GM20000 (cell line): ENCODE results near the gene DNAAF1.
A peak's percentile ranks its signal among the peaks of the same experiment; 100 is the strongest.

ENCODE experiments used
- DNase-seq: peaks from one replicate; pipeline ENCODE4 v3.0.0; 2012; ENCODE audit warnings: low spot score
- CTCF ChIP-seq: IDR thresholded peaks from 2 replicates; pipeline ENCODE4 v1.5.1; 2012; ENCODE audit warnings: mild to moderate bottlenecking, control low read depth; ENCODE audit errors: extremely low read depth, missing control alignments

Gene DNAAF1

GRCh38 chr16:84131117-84131516 lies 14.0 kb upstream of the DNAAF1 start:
- TF ChIP-seq CTCF: no peak
- no peak for DNase-seq

- no peak for TF ChIP-seq CTCF
- DNase-seq: peak; percentile 39
Observed at GRCh38 chr16:84132527-84133285, 12.4 kb upstream of the DNAAF1 start.

GRCh38 chr16:84136331-84137125 lies 8.6 kb upstream of the DNAAF1 start:
- no peak for DNase-seq

GRCh38 chr16:84137287-84137686 lies 7.8 kb upstream of the DNAAF1 start:
- TF ChIP-seq CTCF: no peak
- no peak for DNase-seq

More at GRCh38 chr16:84136331-84137125, 8.6 kb upstream of the DNAAF1 start:
- no peak for TF ChIP-seq CTCF

GRCh38 chr16:84137769-84138357 lies 7.2 kb upstream of the DNAAF1 start:
- DNase-seq: no peak
- TF ChIP-seq CTCF: no peak

- DNase-seq: no peak
- no peak for TF ChIP-seq CTCF
Observed at GRCh38 chr16:84138500-84138823, 6.6 kb upstream of the DNAAF1 start.

GRCh38 chr16:84138824-84139627 lies 6.1 kb upstream of the DNAAF1 start:
- TF ChIP-seq CTCF: no peak
- DNase-seq: peak; percentile 76
